H1 (cell line): ENCODE measurements around the gene CLINT1. TPM values are rescaled to one million over a fixed set of nuclear protein-coding genes. Genes with fewer than 3 reads are reported as not detected.

Source experiments
- CTCF ChIA-PET: fragments of 300-600 bp; sonication (Branson Sonifier 250); formaldehyde crosslinking; loops from one replicate; lab custom pipeline; 2021; ENCODE audit not compliant: partially characterized antibody; lab: Charles Lee
- POLR2A ChIA-PET: fragments of 300-600 bp; sonication (Branson Sonifier 250); formaldehyde crosslinking; loops from one replicate; lab custom pipeline; 2021; ENCODE audit warnings: inconsistent platforms; ENCODE audit not compliant: partially characterized antibody; lab: Charles Lee
- DNase-seq, 2 experiments: peaks; one replicate each; pipeline versions ENCODE4 v3.0.0 to v3.0.0-alpha.2; 2010 to 2022; ENCODE audit warnings: low spot score in 2 of 2, low read depth in 1 of 2, mixed read lengths in 1 of 2
- FAIRE-seq: peaks from 2 replicates; lab custom pipeline; 2011; peaks lifted over from hg19 to GRCh38; lab: Jason Lieb, UNC
- H2AFZ ChIP-seq: 2 replicates; pipeline ENCODE4 v1.8.1; 2012; ENCODE audit warnings: low read length, inconsistent platforms
- H2AK5ac ChIP-seq: 2 replicates; pipeline ENCODE4 v1.6.1; 2013; ENCODE audit warnings: low read depth, low read length
- H2BK120ac ChIP-seq: replicated peaks from 2 replicates; pipeline ENCODE3; 2013; ENCODE audit warnings: low read depth, low read length, inconsistent platforms
- H2BK12ac ChIP-seq: 2 replicates; pipeline ENCODE4 v1.6.1; 2013; ENCODE audit warnings: low read depth, low read length
- H2BK15ac ChIP-seq: 2 replicates; pipeline ENCODE4 v1.6.1; 2013; ENCODE audit warnings: low read length
- H2BK20ac ChIP-seq: 2 replicates; pipeline ENCODE4 v1.6.1; 2013; ENCODE audit warnings: low read length
- H2BK5ac ChIP-seq: 2 replicates; pipeline ENCODE4 v1.6.1; 2013; ENCODE audit warnings: low read depth, low read length
- H3K14ac ChIP-seq: 2 replicates; pipeline ENCODE4 v1.6.1; 2013; ENCODE audit warnings: inconsistent platforms; ENCODE audit not compliant: insufficient read length
- H3K18ac ChIP-seq: 2 replicates; pipeline ENCODE4 v1.6.1; 2013; ENCODE audit warnings: low read length; ENCODE audit errors: extremely low read depth
- H3K23ac ChIP-seq: 2 replicates; pipeline ENCODE4 v1.6.1; 2013; ENCODE audit warnings: inconsistent platforms; ENCODE audit not compliant: insufficient read length
- H3K23me2 ChIP-seq: 2 replicates; pipeline ENCODE4 v1.6.1; 2013; ENCODE audit warnings: low read depth, low read length
- H3K27ac ChIP-seq: 2 replicates; pipeline ENCODE4 v1.6.1; 2011; ENCODE audit warnings: low read depth, low read length, inconsistent platforms
- H3K27me3 ChIP-seq, 4 experiments: replicated peaks in 1 of 4; 1 replicate in 1 of 4; 2 replicates in 3 of 4; pipeline versions ENCODE4 v1.6.1 to v1.8.1; 2011 to 2013; ENCODE audit warnings: low read length in 3 of 4, mild to moderate bottlenecking in 3 of 4, inconsistent platforms in 2 of 4, mixed read lengths in 2 of 4, moderate library complexity in 1 of 4; ENCODE audit not compliant: control insufficient read depth in 3 of 4, insufficient read depth in 3 of 4; ENCODE audit errors: extremely low read depth in 1 of 4
- H3K36me3 ChIP-seq, 4 experiments: 2 replicates each; pipeline versions ENCODE4 v1.6.1 to v1.8.1; 2011 to 2013; ENCODE audit warnings: mild to moderate bottlenecking in 4 of 4, low read length in 3 of 4, moderate library complexity in 2 of 4, control low read depth in 1 of 4, inconsistent platforms in 1 of 4; ENCODE audit not compliant: insufficient read depth in 4 of 4, control insufficient read depth in 2 of 4
- H3K4ac ChIP-seq: replicated peaks from 2 replicates; pipeline ENCODE3; 2013; ENCODE audit warnings: low read length, low read depth, mixed read lengths, inconsistent platforms; ENCODE audit not compliant: insufficient read length
- H3K4me1 ChIP-seq, 4 experiments: replicated peaks in 1 of 4; 1 replicate in 1 of 4; 2 replicates in 3 of 4; pipeline versions ENCODE4 v1.6.1 to v1.8.1; 2011 to 2013; ENCODE audit warnings: low read length in 3 of 4, inconsistent platforms in 2 of 4, mixed read lengths in 1 of 4; ENCODE audit not compliant: insufficient read depth in 4 of 4, control insufficient read depth in 3 of 4
- H3K4me2 ChIP-seq, 2 experiments: 2 replicates each; pipeline versions ENCODE4 v1.6.1 to v1.8.1; 2011 to 2013; ENCODE audit warnings: low read depth in 2 of 2, low read length in 2 of 2, control low read depth in 1 of 2, inconsistent platforms in 1 of 2, mild to moderate bottlenecking in 1 of 2; ENCODE audit not compliant: insufficient read depth in 1 of 2
- H3K4me3 ChIP-seq, 4 experiments: fragments of 200-600, 300-600 bp in 1 of 4; sonication (generic), shearing (Covaris generic), sonication (Bioruptor Twin) in 1 of 4; 2 replicates each; pipeline versions ENCODE4 v1.5.1 to v1.8.1; 2011 to 2016; ENCODE audit warnings: low read length in 4 of 4, low read depth in 3 of 4, control low read depth in 2 of 4, inconsistent platforms in 2 of 4, mild to moderate bottlenecking in 2 of 4, mixed read lengths in 1 of 4, moderate library complexity in 1 of 4; ENCODE audit not compliant: insufficient read depth in 2 of 4; ENCODE audit errors: extremely low read depth in 1 of 4
- H3K56ac ChIP-seq: replicated peaks from 2 replicates; pipeline ENCODE3; 2013; ENCODE audit warnings: low read depth, mild to moderate bottlenecking, mixed read lengths, low read length, inconsistent platforms; ENCODE audit not compliant: insufficient read length
- H3K79me1 ChIP-seq: 2 replicates; pipeline ENCODE4 v1.6.1; 2013; ENCODE audit warnings: low read depth, low read length, control low read depth
- H3K79me2 ChIP-seq, 2 experiments: 2 replicates each; pipeline versions ENCODE4 v1.6.1 to v1.8.1; 2012 to 2013; ENCODE audit warnings: low read length in 2 of 2, mild to moderate bottlenecking in 2 of 2, inconsistent platforms in 1 of 2; ENCODE audit not compliant: insufficient read depth in 2 of 2, control insufficient read depth in 1 of 2
- H3K9ac ChIP-seq, 4 experiments: replicated peaks in 1 of 4; 1 replicate in 1 of 4; 2 replicates in 3 of 4; pipeline versions ENCODE4 v1.6.1 to v1.8.1; 2011 to 2013; ENCODE audit warnings: low read depth in 3 of 4, low read length in 3 of 4, control low read depth in 2 of 4, mild to moderate bottlenecking in 2 of 4, moderate library complexity in 2 of 4, inconsistent platforms in 1 of 4; ENCODE audit errors: extremely low read depth in 1 of 4
- H3K9me3 ChIP-seq, 2 experiments: 2 replicates each; pipeline versions ENCODE4 v1.6.1 to v1.8.1; 2012 to 2013; ENCODE audit warnings: mild to moderate bottlenecking in 2 of 2, moderate library complexity in 2 of 2, control low read depth in 1 of 2, inconsistent platforms in 1 of 2, low read depth in 1 of 2, low read length in 1 of 2, mixed read lengths in 1 of 2; ENCODE audit not compliant: insufficient read depth in 2 of 2
- H4K20me1 ChIP-seq, 2 experiments: replicated peaks in 1 of 2; 2 replicates each; pipeline versions ENCODE3 to v1.8.1; 2011 to 2013; ENCODE audit warnings: inconsistent platforms in 2 of 2, low read length in 2 of 2, mild to moderate bottlenecking in 1 of 2; ENCODE audit not compliant: insufficient read depth in 2 of 2, control insufficient read depth in 1 of 2
- H4K5ac ChIP-seq: 2 replicates; pipeline ENCODE4 v1.6.1; 2013; ENCODE audit warnings: low read length, low read depth, mixed read lengths, inconsistent platforms; ENCODE audit not compliant: insufficient read length
- H4K8ac ChIP-seq: 2 replicates; pipeline ENCODE4 v1.8.0; 2013; ENCODE audit warnings: mild to moderate bottlenecking, moderate library complexity, low read length, inconsistent platforms; ENCODE audit not compliant: insufficient read depth; ENCODE audit errors: extremely low read depth
- H4K91ac ChIP-seq: replicated peaks from 2 replicates; pipeline ENCODE3; 2013; ENCODE audit warnings: low read length, mixed read lengths, inconsistent platforms; ENCODE audit not compliant: insufficient read length
- KDM1A ChIP-seq: fragments of 200-600, 300-600 bp; sonication (generic); IDR thresholded peaks from 2 replicates; pipeline ENCODE4 v1.7.1; 2016; ENCODE audit warnings: mild to moderate bottlenecking, low read length, borderline replicate concordance
- SIX5 ChIP-seq: IDR thresholded peaks from 2 replicates; pipeline ENCODE4 v1.6.1; 2011; ENCODE audit warnings: mild to moderate bottlenecking, low read depth, low read length
- WGBS, 2 experiments: shearing (Covaris generic) in 1 of 2; methylation state at CpG; one replicate each; pipeline versions ENCODE4 v1.1.6 to v1.1.7; 2013 to 2015; ENCODE audit warnings: low lambda C conversion rate in 2 of 2, mixed read lengths in 2 of 2, inconsistent platforms in 1 of 2, low coverage in 1 of 2, missing lambda C conversion rate in 1 of 2; ENCODE audit not compliant: insufficient replicate concordance in 2 of 2, insufficient coverage in 1 of 2, insufficient read length in 1 of 2; ENCODE audit errors: extremely low coverage in 1 of 2, missing lambda C conversion rate in 1 of 2; 5-methylcytosine and 5-hydroxymethylcytosine counted together
- polyA plus RNA-seq, 7 experiments: library from polyadenylated mRNA; depleted of rRNA in 3 of 7; stranded (reverse) in 5 of 7; unstranded in 2 of 7; fragments of >200 nt in 5 of 7; fragments of 200-250 nt in 2 of 7; gene quantifications; 1 replicate in 5 of 7; 2 replicates in 1 of 7; 4 replicates in 1 of 7; pipeline versions ENCODE4 v1.2.1 to v1.2.3, GENCODE V29; 2011 to 2013; ENCODE audit warnings: missing spikeins in 2 of 7, mixed read lengths in 2 of 7
- total RNA-seq: library from RNA; stranded (reverse); fragmentation: NEBNext Ultra II Directional; extraction: Animal tissue kit (Norgen Biotek cat#: 25700); gene quantifications from 2 replicates; pipeline ENCODE4 v1.2.1, GENCODE V29; 2021

Gene CLINT1
- total and polyA plus RNA-seq, 2 of the 8 experiments (the other 6 are each of a cell fraction or from before 2014, with no cell fraction given), result 85.9 to 140 TPM

DNA sequence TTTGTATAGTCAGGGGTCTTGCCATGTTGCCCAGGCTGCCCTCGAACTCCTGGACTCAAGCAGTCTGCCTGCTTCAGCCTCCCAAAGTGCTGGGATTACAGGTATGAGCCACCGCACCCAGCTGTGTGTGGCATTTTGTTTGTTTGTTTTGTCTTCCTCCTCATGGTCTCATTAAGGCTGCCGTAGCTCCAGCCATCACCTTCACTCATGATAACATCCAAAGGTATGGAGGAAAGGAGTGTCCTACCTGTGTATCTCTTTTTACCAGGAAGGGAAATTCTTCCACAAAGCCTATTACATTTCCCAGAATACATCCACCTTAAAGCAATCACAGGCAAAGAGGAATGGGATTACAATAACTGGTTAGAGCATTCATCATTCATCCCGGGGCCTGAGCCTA lies 88.3 kb downstream of the CLINT1 start:
- no peak overlapping the region for H2AFZ ChIP-seq
- H3K4me2 ChIP-seq, result no peak overlapping the region
- no peaks in the 10 kb centered on the region for H3K9me3 ChIP-seq
- no peak overlapping the region for H4K91ac ChIP-seq
- H2BK20ac ChIP-seq, result no peak overlapping the region
- no peak for FAIRE-seq
- no peak overlapping the region for H2AK5ac ChIP-seq
- H3K36me3 ChIP-seq, result no peaks in the 10 kb centered on the region
- H3K56ac ChIP-seq, result no peak overlapping the region
- CTCF ChIA-PET, result interaction anchor here (0.6 to 2.5 kb wide), 3 partner anchors 10 to 86 kb away, joined by 3 to 10 read pairs (median 3); no protein-coding TSS in a partner anchor
- no peak for DNase-seq
- no peak overlapping the region for H3K4me3 ChIP-seq
- H3K23ac ChIP-seq, result no peak overlapping the region
- no peaks in the 10 kb centered on the region for H3K4me1 ChIP-seq
- H2BK12ac ChIP-seq, result no peak overlapping the region
- no peak overlapping the region for H3K4ac ChIP-seq
- no peak overlapping the region for H2BK5ac ChIP-seq
- H3K14ac ChIP-seq, result no peak overlapping the region
- H3K79me2 ChIP-seq, result no peaks in the 10 kb centered on the region
- H4K20me1 ChIP-seq, result peaks cover 0 to 3% of the 10 kb centered on the region in 2 experiments
- no peak overlapping the region for H3K18ac ChIP-seq
- H3K23me2 ChIP-seq, result no peaks in the 10 kb centered on the region
- no peaks in the 10 kb centered on the region for H3K27me3 ChIP-seq
- H3K27ac ChIP-seq, result no peak overlapping the region
- H4K5ac ChIP-seq, result no peak overlapping the region
- no peak overlapping the region for H2BK15ac ChIP-seq
- TF ChIP-seq SIX5, result no peak
- TF ChIP-seq KDM1A, result peak; percentile 67; the same call in 1 of the 2 replicates
- TF ChIP-seq, all 59 proteins: peak for 1
- POLR2A ChIA-PET, result no interaction called here
- Histone ChIP-seq H3K9ac (no peak overlapping the region), H3K79me1 (no peaks in the 10 kb centered on the region), H4K8ac (no peak overlapping the region), H2BK120ac (no peak overlapping the region)
- 91% methylated on average over 4 of the region's 4 CpGs; no CpG with 5 or more reads in 1 of the 2 experiments for WGBS, 2 experiments
